Effector memory CD4-positive, alpha-beta T cell (primary cell): ENCODE results near the gene AP4B1.

Source experiments
- DNase-seq, 3 donors: peaks; one replicate each; pipeline ENCODE4 v3.0.0-alpha.2; 2020
- H3K27ac ChIP-seq: 2 replicates; pipeline ENCODE4 v1.7.0; 2013; ENCODE audit warnings: mild to moderate bottlenecking, low read length, moderate library complexity; ENCODE audit not compliant: insufficient read depth, poor library complexity, severe bottlenecking
- H3K27me3 ChIP-seq: replicated peaks from 2 replicates; pipeline ENCODE4 v1.7.0; 2013; ENCODE audit warnings: mild to moderate bottlenecking, low read length; ENCODE audit not compliant: insufficient read depth, control insufficient read depth, poor library complexity, severe bottlenecking
- H3K36me3 ChIP-seq: 2 replicates; pipeline ENCODE4 v1.7.0; 2013; ENCODE audit warnings: mild to moderate bottlenecking, low read length, moderate library complexity; ENCODE audit not compliant: control insufficient read depth, insufficient read depth
- H3K4me1 ChIP-seq: 2 replicates; pipeline ENCODE4 v1.7.0; 2013; ENCODE audit warnings: low read length, mild to moderate bottlenecking; ENCODE audit not compliant: control insufficient read depth, insufficient read depth, poor library complexity, severe bottlenecking
- H3K4me3 ChIP-seq: 2 replicates; pipeline ENCODE4 v1.7.0; 2013; ENCODE audit warnings: low read length, low read depth, mild to moderate bottlenecking; ENCODE audit not compliant: insufficient read depth, poor library complexity, severe bottlenecking
- H3K9me3 ChIP-seq: 2 replicates; pipeline ENCODE4 v1.7.0; 2013; ENCODE audit warnings: mild to moderate bottlenecking, low read length, moderate library complexity; ENCODE audit not compliant: control insufficient read depth

Gene AP4B1

GRCh38 chr1:113916974-113917373 is 12.4 kb upstream of the AP4B1 start:
- H3K27ac ChIP-seq, result no peak overlapping the region
- H3K9me3 ChIP-seq, result no peaks in the 10 kb centered on the region
- no peaks in the 10 kb centered on the region for H3K27me3 ChIP-seq
- no peak overlapping the region for H3K4me3 ChIP-seq
- DNase-seq, result no peak
- H3K4me1 ChIP-seq, result no peaks in the 10 kb centered on the region
- H3K36me3 ChIP-seq, result peaks cover 1% of the 10 kb centered on the region

GRCh38 chr1:113913887-113914664 is 9.5 kb upstream of the AP4B1 start:
- Histone ChIP-seq H3K9me3 (no peaks in the 10 kb centered on the region), H3K27ac (no peak overlapping the region), H3K4me1 (no peaks in the 10 kb centered on the region), H3K36me3 (peaks cover 12% of the 10 kb centered on the region), H3K27me3 (no peaks in the 10 kb centered on the region), H3K4me3 (no peak overlapping the region)
- no peak for DNase-seq

- Histone ChIP-seq H3K36me3 (peaks cover 18% of the 10 kb centered on the region), H3K4me3 (no peak overlapping the region), H3K9me3 (no peaks in the 10 kb centered on the region), H3K4me1 (no peaks in the 10 kb centered on the region), H3K27me3 (no peaks in the 10 kb centered on the region), H3K27ac (no peak overlapping the region)
- DNase-seq, result no peak
Observed at GRCh38 chr1:113913312-113913668, 8.7 kb upstream of the AP4B1 start.

- Histone ChIP-seq H3K4me3 (no peak overlapping the region), H3K36me3 (peaks cover 22% of the 10 kb centered on the region), H3K27me3 (no peaks in the 10 kb centered on the region), H3K4me1 (no peaks in the 10 kb centered on the region), H3K9me3 (no peaks in the 10 kb centered on the region), H3K27ac (no peak overlapping the region)
- no peak for DNase-seq
Observed at GRCh38 chr1:113912594-113913311, 8.2 kb upstream of the AP4B1 start.

- peaks cover 14% of the 10 kb centered on the region for H3K4me1 ChIP-seq
- DNase-seq, result peak in 1 of 3 donors; percentile 9
Observed at GRCh38 chr1:113905435-113905861, 849 bp upstream of the AP4B1 start.

GRCh38 chr1:113904293-113904673 is 316 bp downstream of the AP4B1 start:
- Histone ChIP-seq H3K36me3 (peaks cover 22% of the 10 kb centered on the region), H3K9me3 (no peaks in the 10 kb centered on the region), H3K4me3 (peak overlapping the region; percentile 75), H3K27me3 (no peaks in the 10 kb centered on the region), H3K4me1 (peaks cover 14% of the 10 kb centered on the region), H3K27ac (peak overlapping the region; percentile 87)
- DNase-seq, result no peak

More at GRCh38 chr1:113905435-113905861, 849 bp upstream of the AP4B1 start:
- Histone ChIP-seq H3K27ac (peak overlapping the region; percentile 87), H3K4me3 (peak overlapping the region; percentile 75), H3K36me3 (peaks cover 17% of the 10 kb centered on the region), H3K9me3 (no peaks in the 10 kb centered on the region), H3K27me3 (no peaks in the 10 kb centered on the region)

- Histone ChIP-seq H3K36me3 (peaks cover 20% of the 10 kb centered on the region), H3K4me1 (peaks cover 14% of the 10 kb centered on the region), H3K27ac (peak overlapping the region; percentile 87), H3K27me3 (no peaks in the 10 kb centered on the region), H3K4me3 (peak overlapping the region; percentile 75), H3K9me3 (no peaks in the 10 kb centered on the region)
- peak in 1 of 3 donors; percentile 1 for DNase-seq
Observed at GRCh38 chr1:113903501-113904292, 902 bp downstream of the AP4B1 start.

- no peak overlapping the region for H3K27ac ChIP-seq
- peaks cover 14% of the 10 kb centered on the region for H3K4me1 ChIP-seq
- H3K36me3 ChIP-seq, result peaks cover 35% of the 10 kb centered on the region
- no peak for DNase-seq
- H3K9me3 ChIP-seq, result no peaks in the 10 kb centered on the region
- H3K4me3 ChIP-seq, result no peak overlapping the region
- no peaks in the 10 kb centered on the region for H3K27me3 ChIP-seq
Observed at GRCh38 chr1:113901191-113901590, 3.4 kb downstream of the AP4B1 start.

GRCh38 chr1:113899111-113899510 is 5.5 kb downstream of the AP4B1 start:
- peaks cover 52% of the 10 kb centered on the region for H3K36me3 ChIP-seq
- peaks cover 12% of the 10 kb centered on the region for H3K4me1 ChIP-seq
- H3K4me3 ChIP-seq, result no peak overlapping the region
- no peak for DNase-seq
- H3K27me3 ChIP-seq, result no peaks in the 10 kb centered on the region
- no peaks in the 10 kb centered on the region for H3K9me3 ChIP-seq
- no peak overlapping the region for H3K27ac ChIP-seq
